Right forelimb (tissue), 1 donor: Measurements from ENCODE around the gene STRADA.

Experiments used
- DNase-seq: peaks from one replicate; pipeline ENCODE4 v3.0.0-alpha.2; 2018

STRADA gene, protein sequence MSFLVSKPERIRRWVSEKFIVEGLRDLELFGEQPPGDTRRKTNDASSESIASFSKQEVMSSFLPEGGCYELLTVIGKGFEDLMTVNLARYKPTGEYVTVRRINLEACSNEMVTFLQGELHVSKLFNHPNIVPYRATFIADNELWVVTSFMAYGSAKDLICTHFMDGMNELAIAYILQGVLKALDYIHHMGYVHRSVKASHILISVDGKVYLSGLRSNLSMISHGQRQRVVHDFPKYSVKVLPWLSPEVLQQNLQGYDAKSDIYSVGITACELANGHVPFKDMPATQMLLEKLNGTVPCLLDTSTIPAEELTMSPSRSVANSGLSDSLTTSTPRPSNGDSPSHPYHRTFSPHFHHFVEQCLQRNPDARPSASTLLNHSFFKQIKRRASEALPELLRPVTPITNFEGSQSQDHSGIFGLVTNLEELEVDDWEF

DNA sequence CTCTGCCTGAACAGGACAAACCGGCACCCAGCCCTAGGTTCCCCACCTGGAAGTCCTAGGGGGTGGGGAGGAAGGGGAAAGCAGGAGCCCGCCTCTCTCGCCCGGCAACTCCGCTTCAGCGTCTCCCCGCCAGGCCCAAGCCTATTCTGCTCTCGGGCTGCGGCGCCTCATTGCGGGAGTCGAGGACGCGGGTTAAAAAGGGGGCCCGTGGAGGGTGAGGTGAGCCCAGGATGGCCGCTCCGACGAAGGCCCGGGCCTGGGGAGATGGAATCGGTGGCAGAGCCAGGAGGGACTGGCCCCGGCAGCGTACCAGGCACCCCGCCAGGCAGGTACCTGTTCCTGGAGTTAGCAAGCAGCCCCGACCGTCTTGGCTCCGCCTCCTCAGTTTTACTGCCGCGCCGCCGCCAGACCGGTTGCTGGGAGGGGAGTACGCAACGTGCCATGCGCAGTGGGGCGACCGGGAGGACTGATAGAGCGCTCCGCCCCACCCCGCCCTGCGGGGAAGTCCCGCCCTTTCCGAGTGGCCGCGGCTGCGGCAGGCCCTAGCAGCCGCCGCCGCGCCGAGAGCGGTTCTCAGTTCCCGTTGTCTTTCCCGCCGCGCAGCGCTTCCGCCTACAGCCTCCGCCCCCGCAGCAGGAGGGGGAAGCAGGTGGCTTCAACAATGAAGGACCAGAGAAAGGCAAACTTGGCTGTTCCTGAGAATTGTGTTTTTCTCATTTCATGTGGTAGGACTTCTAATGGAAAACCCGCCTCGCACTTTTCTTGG is at the start of gene STRADA:
Gene STRADA (minus strand): TSS at position 392 of the 766 bp plus-strand sequence. CDS start 13,430 bp downstream, outside the sequence.
- peak; percentile 98 for DNase-seq

DNA sequence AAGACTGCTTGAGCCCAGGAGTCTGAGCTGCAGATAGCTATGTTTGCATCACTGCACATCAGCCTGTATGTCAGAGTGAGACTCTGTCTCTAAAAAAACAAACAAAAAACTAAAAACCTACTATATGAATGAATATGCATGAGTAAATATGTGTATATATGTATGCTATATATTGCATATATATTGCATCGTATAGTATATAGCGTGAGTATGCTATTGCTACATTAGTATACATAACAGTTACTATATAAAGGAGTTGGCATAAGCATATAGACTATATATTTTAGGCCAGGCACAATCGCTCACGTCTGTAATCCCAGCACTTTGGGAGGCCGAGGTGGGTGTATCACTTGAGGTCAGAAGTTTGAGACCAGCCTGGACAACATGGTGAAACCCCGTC is 48.5 kb upstream of the STRADA start:
- DNase-seq: no peak

DNA sequence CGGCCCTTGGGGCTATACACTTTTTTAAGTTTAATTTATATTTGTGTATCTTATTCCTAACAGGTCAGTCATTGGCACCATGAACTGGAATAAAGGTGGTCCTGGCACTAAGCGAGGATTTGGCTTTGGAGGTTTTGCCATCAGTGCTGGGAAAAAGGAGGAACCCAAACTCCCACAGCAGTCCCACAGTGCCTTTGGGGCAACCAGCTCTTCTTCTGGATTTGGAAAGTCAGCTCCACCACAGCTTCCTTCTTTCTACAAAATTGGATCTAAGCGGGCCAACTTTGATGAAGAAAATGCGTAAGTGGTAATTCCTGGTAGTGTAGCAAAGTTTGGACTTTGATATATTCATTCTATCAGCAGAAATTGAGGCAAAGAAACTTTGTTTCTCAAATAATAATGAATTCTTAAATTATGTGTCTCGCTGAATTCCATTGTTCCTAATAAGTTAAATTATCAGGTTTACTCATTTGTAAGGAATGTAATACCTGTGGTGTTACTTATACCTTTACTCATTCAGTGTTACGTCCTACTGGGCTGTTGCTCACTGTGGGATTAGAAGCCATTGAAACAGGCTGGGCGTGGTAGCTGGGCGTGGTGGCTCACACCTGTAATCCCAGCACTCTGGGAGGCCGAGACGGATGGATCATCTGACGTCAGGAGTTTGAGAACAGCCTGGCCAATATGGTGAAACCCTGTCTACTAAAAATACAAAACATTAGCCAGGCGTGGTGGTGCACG is 45.5 kb upstream of the STRADA start:
- DNase-seq: no peak

DNA sequence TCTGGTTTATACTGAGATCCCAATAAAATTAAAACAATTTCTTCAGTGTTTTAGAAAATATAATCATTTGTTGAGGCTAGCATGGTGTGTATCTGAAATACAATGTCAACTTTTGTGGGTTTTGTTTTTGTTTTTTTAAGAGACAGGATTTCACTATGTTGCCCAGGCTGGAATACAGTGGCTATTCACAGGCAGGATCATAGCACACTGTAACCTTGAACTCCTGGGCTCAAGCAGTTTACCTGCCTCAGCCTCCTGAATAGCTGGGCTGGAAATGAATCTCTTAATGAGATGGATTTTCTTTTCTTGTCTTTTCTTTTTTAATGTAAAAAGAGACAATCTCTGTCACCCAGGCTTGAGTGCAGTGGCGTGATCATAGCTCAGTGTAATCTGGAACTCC is 44.5 kb upstream of the STRADA start:
- no peak for DNase-seq

DNA sequence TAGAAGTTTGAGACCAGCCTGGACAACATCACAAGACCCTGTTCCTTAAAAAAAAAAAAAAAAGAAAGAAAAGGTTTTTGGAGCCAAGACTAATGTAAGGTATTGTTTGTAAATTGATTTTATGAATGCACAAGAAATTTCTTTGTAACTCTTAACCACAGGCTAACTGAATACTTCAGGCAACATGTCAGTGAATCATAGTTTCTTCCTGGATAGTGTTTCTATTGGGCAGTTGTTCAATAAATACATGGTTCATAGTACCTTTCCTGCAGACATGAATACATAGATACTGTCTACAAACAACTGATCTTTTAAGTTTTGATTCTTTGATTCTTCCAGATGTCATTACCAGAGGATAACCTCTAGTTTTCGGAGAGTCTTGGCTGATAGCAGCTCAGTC is 44.0 kb upstream of the STRADA start:
- no peak for DNase-seq

DNA sequence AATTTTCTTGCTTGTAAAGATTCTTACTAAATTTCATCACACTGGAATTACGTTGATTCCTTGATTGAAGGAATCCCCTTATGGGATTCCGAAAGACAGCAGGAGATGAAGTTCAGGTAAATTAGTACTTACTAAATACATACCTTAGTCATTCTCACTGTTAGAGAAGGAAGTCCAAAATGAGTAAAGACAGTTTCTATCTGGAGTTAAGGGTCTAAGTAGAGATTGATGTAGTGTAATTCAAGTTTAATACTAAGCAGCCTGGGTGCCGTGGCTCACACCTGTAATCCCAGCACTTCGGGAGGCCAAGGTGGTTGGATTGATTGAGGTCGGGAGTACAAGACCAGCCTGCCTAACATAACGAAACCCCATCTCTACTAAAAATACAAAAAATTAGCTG is 41.9 kb upstream of the STRADA start:
- DNase-seq: no peak

DNA sequence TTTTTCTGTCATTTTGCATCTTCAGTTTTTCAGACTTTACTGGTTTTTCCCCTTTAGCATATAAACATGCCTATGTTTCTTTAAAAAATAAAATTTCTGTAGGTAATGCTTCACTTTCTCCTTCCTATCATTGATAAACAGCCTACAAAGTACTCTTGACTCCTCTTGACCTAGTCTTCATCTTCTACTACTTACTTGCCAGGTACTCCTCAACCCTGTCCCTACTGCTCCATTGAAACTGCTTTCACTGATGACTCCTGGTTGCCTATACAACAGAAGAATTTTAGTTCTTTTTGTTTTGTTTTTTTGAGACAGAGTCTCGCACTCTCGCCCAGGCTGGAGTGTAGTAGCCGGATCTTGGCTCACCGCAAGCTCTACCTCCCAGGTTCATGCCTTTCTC is 39.3 kb upstream of the STRADA start:
- DNase-seq: no peak

DNA sequence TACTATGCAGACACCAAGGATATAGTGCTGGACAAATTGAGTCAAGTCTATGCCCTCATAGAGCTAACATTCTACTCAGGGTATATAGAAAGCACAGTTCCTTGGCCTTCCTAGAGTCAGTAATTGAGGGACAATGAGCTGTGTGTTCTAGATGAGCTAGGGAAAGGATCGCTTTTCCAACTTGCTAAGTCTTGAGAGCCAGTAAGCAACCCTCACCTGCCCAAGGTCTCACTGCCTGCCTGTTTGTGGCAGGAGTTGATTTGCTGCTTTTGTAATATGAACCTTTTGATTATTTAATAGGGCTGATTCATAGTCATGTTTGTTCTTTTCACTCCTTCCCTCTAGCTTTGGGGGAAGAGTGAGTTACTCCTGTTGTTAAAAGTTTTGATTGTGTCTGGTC is 38.9 kb upstream of the STRADA start:
- no peak for DNase-seq

DNA sequence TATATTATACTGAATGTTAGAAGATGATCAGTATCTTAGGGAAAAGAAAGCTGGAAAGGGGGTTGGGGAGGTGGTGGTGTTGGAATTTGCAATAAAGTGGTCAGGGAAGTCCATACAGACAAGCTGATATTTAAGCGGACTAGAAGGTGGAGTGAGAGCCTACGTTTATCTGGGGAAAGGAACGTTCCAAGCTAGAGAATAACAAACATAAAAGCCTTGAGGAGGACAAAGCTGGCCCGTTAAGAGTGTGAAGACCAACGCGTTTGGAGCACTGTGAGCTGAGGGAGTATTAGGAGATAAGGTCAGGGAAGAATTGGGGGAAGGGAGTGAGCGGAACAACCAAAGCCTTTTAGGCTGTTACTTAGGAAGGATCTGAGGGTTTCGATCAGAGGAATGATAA is 33.8 kb upstream of the STRADA start:
- no peak for DNase-seq

DNA sequence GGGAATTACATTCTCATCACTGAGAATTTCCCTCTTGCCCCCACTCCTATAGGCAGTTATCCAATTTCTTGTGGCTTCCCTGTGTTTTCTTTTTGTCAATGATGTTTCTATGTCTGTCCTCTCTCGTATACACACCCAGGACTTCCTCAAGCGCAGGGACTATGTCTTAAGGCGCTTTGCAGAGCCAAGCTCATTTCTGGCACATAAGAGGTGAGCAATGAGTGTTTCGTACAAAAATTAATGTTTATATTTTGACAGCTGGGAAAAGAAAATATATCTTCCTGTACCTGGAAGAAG is 33.3 kb upstream of the STRADA start:
- DNase-seq: no peak

DNA sequence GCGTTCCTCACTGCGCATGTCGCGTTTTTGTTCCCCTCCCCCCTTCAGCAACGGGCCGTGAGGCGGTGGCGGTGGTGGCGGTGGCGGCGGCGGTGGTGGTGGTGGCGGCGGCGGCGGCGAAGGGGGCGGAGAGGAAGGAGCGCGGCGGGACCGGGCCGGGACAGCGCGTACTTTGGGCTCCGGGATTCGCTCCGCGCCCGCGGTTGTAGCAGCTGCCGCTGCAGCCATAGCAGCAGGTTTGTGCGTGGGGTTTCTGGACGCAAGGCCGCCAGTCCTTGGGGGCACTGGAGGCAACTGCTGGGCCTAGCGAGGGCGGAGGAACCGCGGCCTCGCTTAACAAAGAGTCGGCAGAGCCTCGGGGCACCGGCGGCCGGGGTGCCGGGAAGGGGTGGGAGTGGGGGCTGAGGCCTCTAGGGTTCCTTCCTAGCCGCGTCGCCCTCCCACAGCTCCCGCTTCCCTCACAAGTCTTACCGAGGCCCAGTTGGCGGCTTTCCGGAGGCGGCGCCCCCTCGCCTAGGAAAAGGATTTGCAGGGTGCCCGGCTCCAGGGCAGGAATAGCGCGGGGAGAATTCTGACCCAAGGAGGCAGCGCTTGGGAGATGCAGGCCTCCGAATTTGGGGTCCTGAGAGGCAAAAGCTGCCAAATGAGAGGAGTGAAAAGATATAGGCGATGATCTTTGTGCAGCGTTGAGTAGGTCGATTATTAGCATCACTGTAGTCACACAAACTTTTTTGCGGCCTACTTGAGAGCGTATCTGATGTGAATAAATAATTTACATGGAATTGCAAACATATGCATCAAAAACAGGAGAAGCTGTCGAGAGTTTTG is 32.8 kb upstream of the STRADA start, which contains the start of gene DDX42:
Gene DDX42 (plus strand): TSS at position 30 of the 828 bp plus-strand sequence. CDS start 12,880 bp downstream, outside the sequence.
- DNase-seq: no peak

DNA sequence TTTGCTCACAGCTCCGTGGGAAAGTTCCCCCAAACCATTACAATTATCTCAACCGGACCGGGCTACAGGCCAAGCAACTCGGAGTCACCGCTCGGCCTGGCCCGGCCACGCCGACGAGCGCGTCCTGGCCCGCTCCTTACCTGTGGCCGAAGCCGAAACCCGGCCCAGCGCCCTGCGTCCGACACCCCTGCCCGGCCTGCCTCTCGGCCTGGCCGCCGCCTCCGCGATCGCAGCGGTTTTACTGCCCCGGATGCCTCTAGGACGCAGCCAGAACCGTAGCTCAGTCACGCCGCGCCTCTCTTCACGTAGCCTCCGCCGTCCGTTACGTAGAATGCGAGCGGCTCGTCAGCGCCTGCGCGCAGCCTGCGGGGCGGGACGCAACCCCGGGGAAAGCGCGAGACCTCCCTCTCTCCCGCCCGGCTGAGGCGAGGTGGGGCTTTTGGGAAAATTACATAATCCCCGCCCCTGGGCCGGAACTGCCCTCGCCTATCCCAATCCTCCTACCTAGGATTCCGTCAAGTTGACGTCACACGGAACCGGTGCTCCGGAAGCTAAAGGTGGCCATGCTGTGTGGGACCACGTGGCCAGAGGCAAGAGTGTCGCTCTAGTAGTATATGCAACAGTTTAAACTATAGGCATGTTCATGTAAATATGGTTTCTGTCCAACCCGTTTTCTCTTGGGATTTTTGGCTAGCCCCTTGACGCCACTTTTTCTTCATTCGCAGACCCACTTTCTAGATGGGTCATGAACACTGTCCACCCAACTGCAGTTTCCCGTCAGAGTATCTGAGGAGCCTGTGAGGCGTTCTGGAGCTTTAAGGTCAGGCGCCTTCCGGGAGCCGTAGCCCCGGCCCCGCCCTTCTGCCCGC is 31.9 kb upstream of the STRADA start, which contains the start of gene CCDC47:
Gene CCDC47 (minus strand): TSS at position 326 of the 869 bp plus-strand sequence. CDS start 7,422 bp downstream, outside the sequence.
- DNase-seq: peak; percentile 99

DNA sequence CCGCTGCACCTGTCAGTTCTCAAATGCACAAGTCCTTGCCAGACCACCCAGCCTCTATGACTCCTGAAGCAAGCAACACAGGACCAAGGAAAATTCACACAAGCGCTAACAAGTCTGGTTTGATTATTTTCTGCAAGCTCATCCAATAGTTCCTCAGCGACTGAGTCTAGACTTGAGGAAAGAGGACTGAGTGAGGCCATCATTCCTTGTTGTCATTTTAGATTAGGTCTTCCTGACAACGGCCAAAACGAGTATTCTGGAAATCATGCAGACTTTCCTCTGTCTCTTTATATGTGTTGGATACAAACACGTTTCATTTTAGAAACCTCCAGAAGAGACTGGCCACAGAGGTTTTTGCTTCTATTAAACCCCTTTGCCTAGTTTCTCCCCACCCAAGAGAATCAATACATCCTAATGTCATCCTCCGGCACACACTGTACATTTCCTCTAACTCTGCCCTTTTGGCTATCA is 31.2 kb upstream of the STRADA start:
- peak; percentile 43 for DNase-seq

DNA sequence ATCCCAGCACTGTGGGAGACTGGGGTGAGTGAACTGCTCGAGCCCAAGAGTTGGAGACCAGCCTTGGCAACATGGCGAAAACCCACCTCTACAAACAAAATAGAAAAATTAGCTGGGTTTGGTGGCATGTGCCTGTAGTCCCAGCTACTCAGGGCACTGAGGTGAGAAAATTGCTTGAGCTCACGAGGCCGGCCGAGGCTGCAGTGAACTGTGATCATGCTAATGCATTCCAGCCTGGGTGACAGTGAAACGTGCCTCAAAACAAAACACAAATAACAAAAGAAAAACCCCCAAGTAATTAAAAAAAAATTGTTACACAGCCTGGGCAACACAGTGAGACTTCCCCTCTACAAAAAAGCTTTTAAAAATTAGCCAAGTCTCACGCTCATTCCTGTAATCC is 26.8 kb upstream of the STRADA start:
- DNase-seq: no peak

DNA sequence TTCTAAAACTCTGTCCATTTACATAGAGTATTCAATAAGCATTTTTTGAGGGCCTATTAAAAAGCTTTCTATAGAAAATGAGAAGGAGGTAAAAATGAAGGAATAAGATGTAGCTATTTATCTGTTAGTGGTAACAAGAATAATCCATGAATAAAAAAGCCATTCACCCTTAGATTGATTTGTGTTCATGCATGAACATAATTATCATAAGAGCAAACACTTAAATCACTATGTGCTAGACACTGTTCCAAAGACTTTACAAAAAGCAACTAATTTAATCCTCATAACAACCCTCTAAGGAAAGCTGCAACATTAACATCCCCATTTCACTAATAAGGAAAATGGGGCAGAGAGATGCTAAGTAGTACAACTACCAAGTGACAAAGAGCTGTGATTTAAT is 25.2 kb upstream of the STRADA start:
- no peak for DNase-seq

DNA sequence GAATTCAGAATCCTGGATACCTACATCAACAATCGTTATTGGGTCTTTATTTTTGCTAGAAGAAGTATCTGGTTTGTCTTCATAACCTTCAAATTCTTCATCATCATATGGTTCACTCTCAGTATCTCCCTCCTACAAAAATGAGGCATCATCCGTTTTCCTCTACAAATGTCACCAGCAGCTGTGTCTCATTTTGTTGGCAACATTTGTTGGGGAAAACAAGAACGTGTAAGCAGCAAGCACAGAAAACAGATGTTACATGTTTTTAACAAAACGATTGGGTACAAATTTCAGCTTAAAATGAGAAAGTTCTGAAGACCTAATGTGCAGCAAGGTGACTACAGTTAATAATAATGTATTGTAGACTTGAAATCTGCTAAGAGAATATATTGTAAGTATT is 23.1 kb upstream of the STRADA start:
- DNase-seq: no peak

DNA sequence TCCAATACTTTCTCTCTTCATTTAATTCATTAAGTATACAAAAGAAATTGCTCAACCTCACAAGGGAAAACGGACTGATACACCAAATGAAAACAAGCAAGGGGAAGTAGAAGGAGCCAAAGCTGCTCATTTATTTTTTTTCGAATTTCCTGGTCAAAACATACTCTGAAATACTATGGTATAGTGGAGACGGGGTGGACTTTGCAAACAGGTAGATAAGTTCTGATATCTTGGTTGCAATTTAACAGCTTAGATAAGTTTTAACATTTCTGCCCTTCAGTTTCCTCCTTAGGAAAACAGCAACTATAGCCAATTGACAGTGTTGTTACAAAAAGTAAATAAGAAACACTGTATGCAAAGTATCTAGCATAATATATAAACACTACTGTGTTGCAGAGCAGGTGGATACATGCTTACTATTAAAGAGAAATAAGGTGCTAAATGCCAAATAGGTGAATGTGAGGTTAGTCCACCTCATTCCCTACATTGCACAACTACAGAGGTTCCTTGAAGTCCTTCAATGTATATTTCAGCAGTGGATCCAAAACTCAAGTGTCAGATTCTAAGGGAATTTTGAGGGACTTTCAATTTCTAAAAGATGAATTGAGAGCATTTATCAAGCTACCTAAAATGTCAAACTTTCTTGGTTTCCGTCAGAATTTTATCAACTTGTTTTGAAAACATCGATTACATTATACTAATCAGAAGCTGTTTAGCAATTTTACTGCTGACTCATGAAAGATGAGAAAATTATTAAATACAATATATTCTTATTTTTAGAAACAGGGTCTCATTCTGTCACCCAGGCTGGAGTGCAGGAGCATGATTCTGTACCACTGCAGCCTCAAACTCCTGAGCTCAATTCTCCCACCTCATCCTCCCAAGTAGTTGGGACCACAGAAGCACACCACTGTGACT is 20.8 kb upstream of the STRADA start:
- no peak for DNase-seq

DNA sequence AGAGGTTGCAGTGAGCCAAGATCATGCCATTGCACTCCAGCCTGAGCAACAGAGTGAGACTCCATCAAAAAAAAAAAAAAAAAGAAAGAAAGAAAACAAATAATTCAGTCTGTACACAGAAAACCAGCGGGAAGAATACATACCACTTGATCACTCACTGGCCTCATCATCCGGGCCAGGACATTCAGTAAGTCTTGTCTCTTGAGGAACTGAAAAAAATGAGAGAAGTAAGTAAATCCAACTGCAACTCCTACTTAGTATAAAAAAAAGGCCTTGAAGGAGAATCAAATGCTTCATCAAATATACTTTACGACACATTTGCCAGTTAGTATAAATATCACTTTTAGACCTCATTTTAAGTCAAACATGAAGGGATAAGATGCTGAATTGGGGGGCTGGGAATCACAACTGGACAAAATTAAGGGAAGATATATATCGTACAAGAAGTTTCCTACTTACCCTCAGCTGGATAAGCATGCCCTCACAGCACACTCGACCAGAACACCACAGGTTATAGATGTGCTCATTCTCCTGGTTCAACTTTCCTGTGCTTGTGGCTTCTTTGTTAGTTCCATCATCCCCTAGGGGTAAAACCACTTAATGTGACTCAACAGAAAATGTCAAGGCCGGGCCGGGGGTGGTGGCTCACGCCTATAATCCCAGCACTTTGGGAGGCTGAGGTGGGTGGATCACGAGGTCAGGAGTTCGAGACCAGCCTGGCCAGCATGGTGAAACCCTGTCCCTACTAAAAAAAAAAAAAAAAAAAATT is 19.4 kb upstream of the STRADA start:
- no peak for DNase-seq

DNA sequence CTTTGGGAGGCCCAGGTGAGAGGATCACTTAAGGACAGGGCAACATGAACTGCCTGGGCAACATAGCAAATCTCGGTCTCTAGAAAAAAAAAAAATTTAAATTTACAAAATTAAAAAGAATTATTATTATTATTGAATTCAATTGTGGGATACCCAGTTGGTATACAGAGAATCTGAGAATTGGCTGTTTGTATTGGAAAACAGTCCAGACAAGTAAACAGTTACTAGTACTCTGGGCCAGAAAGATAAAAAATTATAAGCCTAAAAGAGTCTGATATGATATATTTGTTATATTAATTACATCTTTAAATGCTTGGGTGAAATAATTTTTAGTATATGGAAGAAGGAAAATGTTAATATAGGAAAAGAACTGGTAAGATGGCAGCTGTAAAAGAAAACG is 16.8 kb upstream of the STRADA start:
- no peak for DNase-seq
